NT2/D1 (cell line): ENCODE results near the gene SUPT20HL1.

Experiments used
- SUZ12 ChIP-seq: IDR thresholded peaks from 2 replicates; pipeline ENCODE4 v1.6.1; 2011; ENCODE audit not compliant: insufficient read length, insufficient read depth; ENCODE audit errors: extremely low read depth
- YY1 ChIP-seq: IDR thresholded peaks from 2 replicates; pipeline ENCODE4 v1.6.1; 2011; ENCODE audit not compliant: insufficient read length, insufficient read depth
- ZNF274 ChIP-seq: IDR thresholded peaks from 2 replicates; pipeline ENCODE4 v1.6.1; 2011; ENCODE audit warnings: mild to moderate bottlenecking, low read depth, low read length

DNA sequence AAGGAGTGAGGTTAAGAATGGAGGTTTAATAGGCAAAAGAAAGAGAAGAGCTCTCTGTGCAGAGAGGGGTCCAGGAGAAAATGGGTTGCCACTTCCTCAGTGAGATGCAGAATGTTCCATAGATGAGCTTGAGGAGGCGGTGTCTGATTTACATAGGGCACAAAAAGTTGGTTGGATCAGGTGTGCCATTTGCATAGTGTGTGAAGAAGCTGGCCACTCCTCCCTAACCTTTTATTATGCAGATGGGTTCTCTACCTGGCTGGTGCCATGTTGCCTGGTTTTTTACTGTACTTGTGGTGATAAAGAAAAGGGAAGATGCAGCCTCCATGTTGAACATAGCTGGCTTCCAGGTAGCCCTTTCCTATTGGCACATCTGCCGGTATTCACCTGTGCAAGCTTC is 27.3 kb downstream of the SUPT20HL1 start:
- TF ChIP-seq SUZ12 (no peak), ZNF274 (no peak), YY1 (no peak)
